CD4-positive, alpha-beta memory T cell (primary cell): ENCODE data around the gene LONRF2. TPM values are rescaled to one million over a fixed set of nuclear protein-coding genes. Genes with fewer than 3 reads are reported as not detected.
"Not testable (repeated sequence)": the region's sequence is repeated elsewhere in the genome, so short reads cannot be mapped to it uniquely, and the experiment has no call there.

Experiments used
- CTCF ChIA-PET: fragments of 350-600 bp; sonication (Branson Sonifier 250); formaldehyde crosslinking; loops from one replicate; lab custom pipeline; 2021; ENCODE audit warnings: inconsistent platforms; ENCODE audit not compliant: partially characterized antibody; lab: Charles Lee
- POLR2A ChIA-PET: fragments of 350-600 bp; sonication (Branson Sonifier 250); formaldehyde crosslinking; loops from one replicate; lab custom pipeline; 2021; ENCODE audit not compliant: partially characterized antibody; lab: Charles Lee
- DNase-seq, 5 donors: peaks; one replicate each; pipeline versions ENCODE4 v3.0.0 to v3.0.0-alpha.2; 2020 to 2022; ENCODE audit warnings: mixed read lengths in 1 of 5
- H3K27ac ChIP-seq: one replicate; pipeline ENCODE4 v1.7.0; 2013; ENCODE audit warnings: low read depth, low read length
- H3K27me3 ChIP-seq: 2 replicates; pipeline ENCODE4 v1.7.0; 2013; ENCODE audit warnings: mild to moderate bottlenecking, low read length, moderate library complexity; ENCODE audit not compliant: insufficient read depth
- H3K36me3 ChIP-seq: 2 replicates; pipeline ENCODE4 v1.7.0; 2013; ENCODE audit warnings: mild to moderate bottlenecking, low read length, moderate library complexity; ENCODE audit not compliant: insufficient read depth
- H3K4me1 ChIP-seq: 2 replicates; pipeline ENCODE4 v1.7.0; 2013; ENCODE audit warnings: mild to moderate bottlenecking, low read length, moderate library complexity; ENCODE audit not compliant: insufficient read depth
- H3K4me3 ChIP-seq, 2 donors: one replicate each; pipeline ENCODE4 v1.7.0; 2013; ENCODE audit warnings: low read length in 2 of 2, mild to moderate bottlenecking in 1 of 2
- H3K9me3 ChIP-seq, 2 donors: one replicate each; pipeline ENCODE4 v1.7.0; 2013; ENCODE audit warnings: low read length in 2 of 2, control low read depth in 1 of 2; ENCODE audit not compliant: control insufficient read depth in 1 of 2
- H3K27ac Mint-ChIP-seq, 7 donors: one replicate each; pipeline ENCODE4 v1.8.0; 2020 to 2021; ENCODE audit warnings: mixed read lengths in 7 of 7, mild to moderate bottlenecking in 6 of 7, inconsistent platforms in 3 of 7, moderate library complexity in 3 of 7
- H3K27me3 Mint-ChIP-seq, 2 donors: one replicate each; pipeline ENCODE4 v1.8.0; 2020 to 2021; ENCODE audit warnings: mixed read lengths in 2 of 2
- H3K36me3 Mint-ChIP-seq, 2 donors: one replicate each; pipeline ENCODE4 v1.8.0; 2020 to 2021; ENCODE audit warnings: mixed read lengths in 2 of 2, inconsistent platforms in 1 of 2, mild to moderate bottlenecking in 1 of 2
- H3K4me1 Mint-ChIP-seq, 4 donors: one replicate each; pipeline ENCODE4 v1.8.0; 2020 to 2021; ENCODE audit warnings: mixed read lengths in 4 of 4, mild to moderate bottlenecking in 1 of 4
- H3K4me3 Mint-ChIP-seq, 8 donors: one replicate each; pipeline ENCODE4 v1.8.0; 2020 to 2021; ENCODE audit warnings: mixed read lengths in 8 of 8, mild to moderate bottlenecking in 7 of 8, moderate library complexity in 6 of 8, inconsistent platforms in 3 of 8
- H3K9me3 Mint-ChIP-seq, 8 donors: one replicate each; pipeline ENCODE4 v1.8.0; 2020 to 2021; ENCODE audit warnings: mixed read lengths in 8 of 8, mild to moderate bottlenecking in 5 of 8, inconsistent platforms in 3 of 8, moderate library complexity in 1 of 8
- intact Hi-C: fragments of 100-400 bp; cut with micrococcal nuclease; formaldehyde crosslinking; loops from one replicate; pipeline ENCODE4 v1.15.1; 2023
- polyA plus RNA-seq, 2 donors: library from polyadenylated mRNA; unstranded; fragments of 300-500 nt; fragmentation: Illumina TruSeq; gene quantifications; one replicate each; pipeline ENCODE4 v1.2.3, GENCODE V29; 2021
- total RNA-seq, 2 experiments: library from RNA; stranded (reverse); gene quantifications; one replicate each; pipeline ENCODE4 v1.2.3, GENCODE V29; 2021

Gene LONRF2
- total and polyA plus RNA-seq, 4 experiments from 2014 or later = 0.03 to 0.29 (median 0.06) TPM; not detected in 1

DNA sequence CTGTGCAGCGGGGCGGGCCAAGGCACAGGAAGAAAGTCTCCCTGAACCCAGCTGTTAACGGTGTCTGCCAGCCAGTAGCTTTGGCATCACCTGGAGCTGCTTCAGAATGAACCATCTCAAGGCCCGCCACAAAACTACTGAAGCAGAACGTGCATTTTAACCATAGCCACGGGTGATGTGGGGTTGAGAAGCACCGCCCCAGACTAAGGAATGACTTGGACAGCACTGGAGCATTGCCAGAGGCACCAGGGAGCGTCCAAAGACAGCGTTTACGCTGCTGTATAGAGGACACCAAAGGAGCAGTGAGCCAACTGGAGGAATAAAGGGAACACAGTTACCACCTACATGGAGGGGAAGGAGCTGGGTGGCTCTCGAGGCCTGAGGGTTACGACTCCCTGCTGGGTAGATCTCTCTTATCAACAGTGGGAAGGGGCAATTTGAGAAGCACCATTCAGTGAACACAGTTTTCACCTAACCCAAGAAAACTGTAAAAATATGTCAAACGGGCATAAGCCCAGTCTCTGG lies 28.4 kb upstream of the LONRF2 start:
- ChIA-PET POLR2A (no interaction called here), CTCF (no interaction called here)
- peaks cover 0 to 2% (median 0%) of the 10 kb centered on the region in 8 donors for H3K9me3 Mint-ChIP-seq
- peaks cover 13 to 25% of the 10 kb centered on the region in 2 donors for H3K27me3 Mint-ChIP-seq
- DNase-seq = no peak
- no peak overlapping the region for H3K27ac Mint-ChIP-seq
- H3K4me3 ChIP-seq = no peak overlapping the region
- no peak overlapping the region for H3K4me3 Mint-ChIP-seq
- H3K27me3 ChIP-seq = no peaks in the 10 kb centered on the region
- H3K27ac ChIP-seq = no peak overlapping the region
- intact Hi-C loops = no loop called here
- no peaks in the 10 kb centered on the region for H3K9me3 ChIP-seq
- peaks cover 0 to 3% of the 10 kb centered on the region in 2 donors for H3K36me3 Mint-ChIP-seq
- H3K4me1 ChIP-seq = no peaks in the 10 kb centered on the region
- H3K36me3 ChIP-seq = no peaks in the 10 kb centered on the region
- no peaks in the 10 kb centered on the region for H3K4me1 Mint-ChIP-seq

GRCh38 chr2:100345144-100345543 lies 22.8 kb upstream of the LONRF2 start:
- H3K4me1 ChIP-seq, H3K9me3 ChIP-seq, intact Hi-C loops, CTCF ChIA-PET, DNase-seq, H3K27ac Mint-ChIP-seq, H3K4me3 ChIP-seq, H3K36me3 Mint-ChIP-seq, H3K27me3 ChIP-seq, H3K36me3 ChIP-seq, H3K27ac ChIP-seq, H3K4me3 Mint-ChIP-seq, POLR2A ChIA-PET, H3K4me1 Mint-ChIP-seq: not testable (repeated sequence)
- Mint-ChIP-seq H3K9me3 (peaks cover 0 to 17% (median 9%) of the 10 kb centered on the region in 8 donors), H3K27me3 (peaks cover 4 to 13% of the 10 kb centered on the region in 2 donors)

DNA sequence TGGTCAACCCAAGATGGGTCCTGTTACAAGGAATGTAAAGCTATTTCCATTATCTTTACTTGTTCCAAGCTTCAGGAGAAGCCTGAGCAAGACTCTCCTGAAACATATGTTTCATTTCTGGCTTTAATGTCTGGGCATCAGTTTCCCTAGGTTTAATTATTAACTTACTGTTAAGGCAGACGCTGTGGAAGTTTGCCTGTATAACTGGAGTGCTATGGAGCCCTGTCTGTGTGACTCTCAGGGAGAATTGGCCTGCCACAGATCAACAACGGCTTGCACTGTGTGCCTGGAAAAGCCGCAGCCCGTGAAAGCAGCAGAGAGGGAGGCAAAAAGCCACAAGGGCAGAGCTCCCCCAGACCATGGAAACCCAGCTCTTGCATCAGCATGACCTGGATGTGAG lies 22.1 kb upstream of the LONRF2 start:
- Histone ChIP-seq H3K4me1 (no peaks in the 10 kb centered on the region), H3K4me3 (no peak overlapping the region), H3K27me3 (peaks cover 3% of the 10 kb centered on the region), H3K9me3 (no peaks in the 10 kb centered on the region), H3K27ac (no peak overlapping the region), H3K36me3 (no peaks in the 10 kb centered on the region)
- Mint-ChIP-seq H3K4me3 (no peak overlapping the region), H3K27ac (no peak overlapping the region), H3K36me3 (no peaks in the 10 kb centered on the region), H3K4me1 (no peaks in the 10 kb centered on the region), H3K27me3 (peaks cover 6 to 13% of the 10 kb centered on the region in 2 donors), H3K9me3 (peaks cover 0 to 17% (median 8%) of the 10 kb centered on the region in 8 donors)
- ChIA-PET CTCF (no interaction called here), POLR2A (no interaction called here)
- intact Hi-C loops = no loop called here
- DNase-seq = no peak

DNA sequence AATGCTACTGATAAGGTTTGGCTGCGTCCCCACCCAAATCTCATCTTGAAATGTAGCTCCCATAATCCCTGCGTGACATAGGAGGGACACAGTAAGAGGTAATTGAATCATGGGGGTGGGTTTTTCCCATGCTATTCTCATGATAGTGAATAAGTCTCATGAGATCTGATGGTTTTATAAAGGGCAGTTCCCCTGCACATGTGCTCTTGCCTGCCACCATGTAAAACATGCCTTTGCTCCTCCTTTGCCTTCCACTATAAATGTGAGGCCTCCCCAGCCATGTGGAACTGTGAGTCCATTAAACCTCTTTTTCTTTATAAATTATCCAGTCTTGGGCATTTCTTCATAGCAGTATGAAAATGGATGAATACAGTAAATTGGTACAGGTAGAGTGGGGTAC lies 20.2 kb upstream of the LONRF2 start:
- H3K36me3 Mint-ChIP-seq = not testable (repeated sequence)

GRCh38 chr2:100339823-100340222 lies 17.5 kb upstream of the LONRF2 start:
- Mint-ChIP-seq H3K9me3 (peaks cover 0 to 14% (median 6%) of the 10 kb centered on the region in 8 donors), H3K4me1 (no peaks in the 10 kb centered on the region), H3K36me3 (no peaks in the 10 kb centered on the region), H3K27ac (no peak overlapping the region), H3K4me3 (no peak overlapping the region), H3K27me3 (peaks cover 7 to 12% of the 10 kb centered on the region in 2 donors)
- intact Hi-C loops = no loop called here
- no peaks in the 10 kb centered on the region for H3K36me3 ChIP-seq
- H3K27ac ChIP-seq = no peak overlapping the region
- CTCF ChIA-PET = no interaction called here
- H3K4me1 ChIP-seq = no peaks in the 10 kb centered on the region
- H3K27me3 ChIP-seq = peaks cover 9% of the 10 kb centered on the region
- POLR2A ChIA-PET = no interaction called here
- no peak for DNase-seq
- H3K9me3 ChIP-seq = no peaks in the 10 kb centered on the region
- no peak overlapping the region for H3K4me3 ChIP-seq

More for the DNA sequence above, 20.2 kb upstream of the LONRF2 start:
- H3K9me3 ChIP-seq, H3K4me3 Mint-ChIP-seq, H3K27me3 Mint-ChIP-seq, intact Hi-C loops, H3K4me1 ChIP-seq, CTCF ChIA-PET, DNase-seq, H3K27ac ChIP-seq, H3K4me3 ChIP-seq, H3K36me3 ChIP-seq, POLR2A ChIA-PET, H3K4me1 Mint-ChIP-seq, H3K27ac Mint-ChIP-seq: not testable (repeated sequence)
- peaks cover 13% of the 10 kb centered on the region for H3K27me3 ChIP-seq
- peaks cover 0 to 17% (median 8%) of the 10 kb centered on the region in 8 donors for H3K9me3 Mint-ChIP-seq

DNA sequence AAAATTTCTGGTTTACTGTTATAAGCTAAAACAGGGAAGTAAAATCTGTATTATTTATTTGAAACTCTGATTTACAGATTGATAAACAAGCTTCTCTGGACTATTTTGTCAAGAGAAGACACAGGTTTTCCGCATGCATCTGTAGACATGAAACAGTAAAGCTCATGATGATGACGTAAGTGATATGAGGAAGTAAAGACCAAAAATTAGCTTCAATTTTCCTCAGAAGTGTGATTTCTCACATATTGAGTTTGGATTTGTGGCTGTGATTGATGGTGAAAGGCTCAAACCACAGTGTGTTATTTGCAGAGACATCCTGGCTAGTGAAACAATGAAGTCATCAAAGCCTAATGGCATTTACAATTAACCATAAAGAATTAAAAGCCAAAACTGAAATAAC lies 12.6 kb upstream of the LONRF2 start:
- Mint-ChIP-seq H3K4me3 (no peak overlapping the region), H3K9me3 (peaks cover 0 to 3% (median 0%) of the 10 kb centered on the region in 8 donors), H3K36me3 (no peaks in the 10 kb centered on the region), H3K27ac (no peak overlapping the region), H3K27me3 (peaks cover 12 to 23% of the 10 kb centered on the region in 2 donors), H3K4me1 (no peaks in the 10 kb centered on the region)
- Histone ChIP-seq H3K4me3 (no peak overlapping the region), H3K27me3 (peaks cover 9% of the 10 kb centered on the region), H3K9me3 (no peaks in the 10 kb centered on the region), H3K36me3 (no peaks in the 10 kb centered on the region), H3K4me1 (no peaks in the 10 kb centered on the region), H3K27ac (no peak overlapping the region)
- intact Hi-C loops = no loop called here
- ChIA-PET CTCF (interaction anchor here (1.1 kb wide), 1 partner anchor 10 kb away, joined by 3 read pairs; no protein-coding TSS in a partner anchor), POLR2A (no interaction called here)
- DNase-seq = no peak

- Histone ChIP-seq H3K9me3 (no peaks in the 10 kb centered on the region), H3K4me3 (no peak overlapping the region), H3K27ac (no peak overlapping the region), H3K27me3 (peaks cover 14% of the 10 kb centered on the region), H3K4me1 (no peaks in the 10 kb centered on the region), H3K36me3 (no peaks in the 10 kb centered on the region)
- no peaks in the 10 kb centered on the region for H3K36me3 Mint-ChIP-seq
- H3K27me3 Mint-ChIP-seq = peaks cover 13 to 14% of the 10 kb centered on the region in 2 donors
- ChIA-PET CTCF (no interaction called here), POLR2A (no interaction called here)
- H3K9me3 Mint-ChIP-seq = peaks cover 0 to 2% (median 0%) of the 10 kb centered on the region in 8 donors
- peaks cover 0 to under 1% (median 0%) of the 10 kb centered on the region in 4 donors for H3K4me1 Mint-ChIP-seq
- no peak overlapping the region for H3K27ac Mint-ChIP-seq
- DNase-seq = no peak
- intact Hi-C loops = no loop called here
- no peak overlapping the region for H3K4me3 Mint-ChIP-seq
Observed at GRCh38 chr2:100327742-100328141, 5.4 kb upstream of the LONRF2 start.
